Lower leg skin (tissue), 3 donors: ENCODE data around the gene CEACAM6.
"Not testable (repeated sequence)": the region's sequence is repeated elsewhere in the genome, so short reads cannot be mapped to it uniquely, and the experiment has no call there.

Experiments
- CTCF ChIP-seq, 3 donors: fragments of 450-650 bp; IDR thresholded peaks; one replicate each; pipeline ENCODE4 v1.5.1; 2016; ENCODE audit warnings: antibody characterized with exemption in 3 of 3, mild to moderate bottlenecking in 3 of 3, moderate library complexity in 2 of 3
- POLR2A ChIP-seq, 2 donors: fragments of 450-650 bp; IDR thresholded peaks; one replicate each; pipeline ENCODE4 v1.6.1; 2016 to 2017; ENCODE audit warnings: antibody characterized with exemption in 2 of 2, mild to moderate bottlenecking in 1 of 2, moderate library complexity in 1 of 2

GRCh38 chr19:41750248-41751134 is 4.8 kb upstream of the CEACAM6 start:
- TF ChIP-seq CTCF, POLR2A (IDR thresholded peaks at IDR 0.05): not testable (repeated sequence)
